ENCODE measurements around the gene SLU7. TPM values are rescaled to one million over a fixed set of nuclear protein-coding genes. Genes with fewer than 3 reads are reported as not detected.

SLU7 gene
- polyA plus RNA-seq, 1 of the 3 experiments (the other 2 are of a cell fraction): 22.3 TPM

DNA sequence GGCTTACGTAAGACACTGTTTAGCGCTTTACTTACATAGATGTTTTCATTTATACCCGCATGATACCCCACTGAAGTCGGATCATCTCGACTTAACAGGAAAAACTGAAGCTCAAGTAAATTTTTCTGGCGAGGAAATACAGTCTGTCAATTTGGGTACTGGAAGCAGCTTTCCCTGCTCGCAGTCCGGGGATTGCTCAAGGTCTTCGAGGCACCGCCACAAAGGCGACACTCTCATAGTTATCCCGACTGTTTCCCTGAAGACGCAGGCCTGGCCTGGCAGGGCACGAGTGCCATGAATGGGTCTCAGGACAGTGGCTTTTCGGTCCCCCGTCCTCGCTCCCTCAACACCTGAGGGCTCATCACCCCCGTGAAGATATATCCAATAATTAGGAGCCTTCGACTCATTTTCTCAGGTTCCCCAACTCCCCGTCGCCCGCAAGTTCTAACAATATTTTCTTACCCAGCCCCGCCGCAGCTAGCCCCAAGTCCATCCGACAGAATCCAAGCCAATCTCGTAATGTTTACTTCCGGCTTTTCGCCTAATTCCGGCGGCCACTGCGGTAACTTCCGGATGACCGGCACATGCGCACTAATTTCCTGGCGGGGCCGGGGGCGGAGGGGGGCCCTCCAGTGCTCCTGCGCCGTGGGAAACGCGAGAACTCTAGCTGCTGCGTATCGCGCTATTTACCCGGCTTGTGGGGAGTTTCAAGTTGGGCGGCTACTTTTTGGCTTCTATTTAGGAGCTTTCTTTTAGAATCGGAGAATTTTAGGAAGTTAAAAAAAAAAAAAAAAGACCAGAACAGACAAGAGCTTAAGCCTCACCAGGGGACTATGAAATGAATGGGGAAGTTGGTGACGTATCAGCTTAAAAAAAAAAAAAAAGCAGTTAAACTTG is at the start of gene SLU7 (continued):
- peak; percentile 86 for TF ChIP-seq MXI1 (IDR thresholded peaks at IDR 0.05; ENCODE audit: low read depth, low read length)
- TF ChIP-seq, protein P1, sequence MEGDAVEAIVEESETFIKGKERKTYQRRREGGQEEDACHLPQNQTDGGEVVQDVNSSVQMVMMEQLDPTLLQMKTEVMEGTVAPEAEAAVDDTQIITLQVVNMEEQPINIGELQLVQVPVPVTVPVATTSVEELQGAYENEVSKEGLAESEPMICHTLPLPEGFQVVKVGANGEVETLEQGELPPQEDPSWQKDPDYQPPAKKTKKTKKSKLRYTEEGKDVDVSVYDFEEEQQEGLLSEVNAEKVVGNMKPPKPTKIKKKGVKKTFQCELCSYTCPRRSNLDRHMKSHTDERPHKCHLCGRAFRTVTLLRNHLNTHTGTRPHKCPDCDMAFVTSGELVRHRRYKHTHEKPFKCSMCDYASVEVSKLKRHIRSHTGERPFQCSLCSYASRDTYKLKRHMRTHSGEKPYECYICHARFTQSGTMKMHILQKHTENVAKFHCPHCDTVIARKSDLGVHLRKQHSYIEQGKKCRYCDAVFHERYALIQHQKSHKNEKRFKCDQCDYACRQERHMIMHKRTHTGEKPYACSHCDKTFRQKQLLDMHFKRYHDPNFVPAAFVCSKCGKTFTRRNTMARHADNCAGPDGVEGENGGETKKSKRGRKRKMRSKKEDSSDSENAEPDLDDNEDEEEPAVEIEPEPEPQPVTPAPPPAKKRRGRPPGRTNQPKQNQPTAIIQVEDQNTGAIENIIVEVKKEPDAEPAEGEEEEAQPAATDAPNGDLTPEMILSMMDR (IDR thresholded peaks at IDR 0.05): no peak

DNA sequence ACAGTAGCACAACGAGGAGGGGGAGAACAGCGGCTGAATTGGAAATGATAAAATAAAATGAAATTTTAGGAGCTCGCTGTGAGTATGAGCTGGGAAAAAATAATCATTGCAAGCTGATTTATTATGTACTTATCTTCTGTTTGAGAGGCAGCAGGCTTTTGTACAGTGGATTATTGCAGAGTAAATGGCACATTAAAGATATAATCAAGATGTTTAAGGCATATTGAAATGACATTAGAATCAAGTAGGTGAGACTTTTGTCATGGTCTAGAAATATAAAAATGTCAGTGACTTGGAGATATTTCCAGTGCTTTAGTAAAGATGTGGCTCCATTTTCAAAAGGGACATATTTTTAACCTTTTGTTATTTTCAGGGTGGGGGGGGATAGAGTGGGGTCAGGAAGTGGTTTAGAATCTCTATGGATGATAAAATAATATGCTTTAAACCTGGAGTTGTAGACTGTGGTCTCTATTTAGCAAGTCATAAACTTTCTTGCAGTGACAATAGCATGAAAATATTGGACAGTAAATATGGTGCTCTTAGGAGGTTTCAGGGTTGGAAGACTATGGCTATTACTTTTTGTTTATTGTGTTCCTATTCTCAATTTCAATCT is 49.6 kb upstream of the SLU7 start:
- Histone ChIP-seq H3K4me3 (ENCODE audit: low read depth in 2 of 2, low read length in 1 of 2) (no peak overlapping the region), H3K27ac (ENCODE audit: low read depth in 2 of 2, low read length in 1 of 2) (peak overlapping the region in 1 of 2 experiments; percentile 54; a peak in 2 of 4 replicates), H2AFZ (ENCODE audit: low read depth) (peak overlapping the region; percentile 49), H3K4me1 (ENCODE audit: control insufficient read depth in 1 of 2, insufficient read depth in 2 of 2, low read depth in 1 of 2, low read length in 1 of 2) (peaks cover 0 to 19% of the 10 kb centered on the region in 2 experiments; a peak in 3 of 4 replicates), H3K9me3 (no peaks in the 10 kb centered on the region), H3K27me3 (ENCODE audit: insufficient read depth) (no peaks in the 10 kb centered on the region), H3K9me2 (no peaks in the 10 kb centered on the region), H3K79me2 (ENCODE audit: insufficient read depth) (no peaks in the 10 kb centered on the region), H3K36me3 (replicated peaks in 1 of 2; ENCODE audit: control insufficient read depth in 1 of 2, insufficient read depth in 2 of 2, low read length in 1 of 2) (no peaks in the 10 kb centered on the region), H3K9ac (no peak overlapping the region; the same call in 1 of the 2 replicates), H4K20me1 (ENCODE audit: insufficient read depth) (no peaks in the 10 kb centered on the region), H3F3A (replicated peaks; ENCODE audit: insufficient read depth) (peaks cover 12% of the 10 kb centered on the region), H3K4me2 (peak overlapping the region; percentile 43; the same call in 1 of the 2 replicates)
- TF ChIP-seq TCF12 (IDR thresholded peaks at IDR 0.05) (no peak), SIN3A (IDR thresholded peaks at IDR 0.05; ENCODE audit: borderline replicate concordance, low read depth, low read length) (no peak), YY1 (IDR thresholded peaks at IDR 0.05; ENCODE audit: low read depth) (no peak), JUND (IDR thresholded peaks at IDR 0.05) (no peak), RCOR1 (IDR thresholded peaks at IDR 0.05; ENCODE audit: low read length) (no peak), MXI1 (IDR thresholded peaks at IDR 0.05; ENCODE audit: low read depth, low read length) (no peak), EP300 (IDR thresholded peaks at IDR 0.05; ENCODE audit: borderline replicate concordance in 1 of 2, low read depth in 1 of 2, low read length in 1 of 2) (no peak), RFX5 (IDR thresholded peaks at IDR 0.05; ENCODE audit: low read length) (no peak), ELF1 (IDR thresholded peaks at IDR 0.05) (no peak), FOSL2 (IDR thresholded peaks at IDR 0.05; ENCODE audit: borderline replicate concordance, low read depth) (no peak), EZH2phosphoT487 (IDR thresholded peaks at IDR 0.05; ENCODE audit: borderline replicate concordance, low read depth) (no peak)
- TF ChIP-seq, protein P1 (IDR thresholded peaks at IDR 0.05): no peak
- TF ChIP-seq, protein P2, sequence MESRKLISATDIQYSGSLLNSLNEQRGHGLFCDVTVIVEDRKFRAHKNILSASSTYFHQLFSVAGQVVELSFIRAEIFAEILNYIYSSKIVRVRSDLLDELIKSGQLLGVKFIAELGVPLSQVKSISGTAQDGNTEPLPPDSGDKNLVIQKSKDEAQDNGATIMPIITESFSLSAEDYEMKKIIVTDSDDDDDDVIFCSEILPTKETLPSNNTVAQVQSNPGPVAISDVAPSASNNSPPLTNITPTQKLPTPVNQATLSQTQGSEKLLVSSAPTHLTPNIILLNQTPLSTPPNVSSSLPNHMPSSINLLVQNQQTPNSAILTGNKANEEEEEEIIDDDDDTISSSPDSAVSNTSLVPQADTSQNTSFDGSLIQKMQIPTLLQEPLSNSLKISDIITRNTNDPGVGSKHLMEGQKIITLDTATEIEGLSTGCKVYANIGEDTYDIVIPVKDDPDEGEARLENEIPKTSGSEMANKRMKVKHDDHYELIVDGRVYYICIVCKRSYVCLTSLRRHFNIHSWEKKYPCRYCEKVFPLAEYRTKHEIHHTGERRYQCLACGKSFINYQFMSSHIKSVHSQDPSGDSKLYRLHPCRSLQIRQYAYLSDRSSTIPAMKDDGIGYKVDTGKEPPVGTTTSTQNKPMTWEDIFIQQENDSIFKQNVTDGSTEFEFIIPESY (IDR thresholded peaks at IDR 0.05; ENCODE audit: borderline replicate concordance, low read depth): no peak
- TF ChIP-seq, protein P3, sequence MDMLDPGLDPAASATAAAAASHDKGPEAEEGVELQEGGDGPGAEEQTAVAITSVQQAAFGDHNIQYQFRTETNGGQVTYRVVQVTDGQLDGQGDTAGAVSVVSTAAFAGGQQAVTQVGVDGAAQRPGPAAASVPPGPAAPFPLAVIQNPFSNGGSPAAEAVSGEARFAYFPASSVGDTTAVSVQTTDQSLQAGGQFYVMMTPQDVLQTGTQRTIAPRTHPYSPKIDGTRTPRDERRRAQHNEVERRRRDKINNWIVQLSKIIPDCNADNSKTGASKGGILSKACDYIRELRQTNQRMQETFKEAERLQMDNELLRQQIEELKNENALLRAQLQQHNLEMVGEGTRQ (IDR thresholded peaks at IDR 0.05; ENCODE audit: borderline replicate concordance, low read depth, low read length): no peak
- TF ChIP-seq, protein P4, sequence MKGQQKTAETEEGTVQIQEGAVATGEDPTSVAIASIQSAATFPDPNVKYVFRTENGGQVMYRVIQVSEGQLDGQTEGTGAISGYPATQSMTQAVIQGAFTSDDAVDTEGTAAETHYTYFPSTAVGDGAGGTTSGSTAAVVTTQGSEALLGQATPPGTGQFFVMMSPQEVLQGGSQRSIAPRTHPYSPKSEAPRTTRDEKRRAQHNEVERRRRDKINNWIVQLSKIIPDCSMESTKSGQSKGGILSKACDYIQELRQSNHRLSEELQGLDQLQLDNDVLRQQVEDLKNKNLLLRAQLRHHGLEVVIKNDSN (IDR thresholded peaks at IDR 0.05; ENCODE audit: borderline replicate concordance, low read depth): no peak
- TF ChIP-seq, protein P5, sequence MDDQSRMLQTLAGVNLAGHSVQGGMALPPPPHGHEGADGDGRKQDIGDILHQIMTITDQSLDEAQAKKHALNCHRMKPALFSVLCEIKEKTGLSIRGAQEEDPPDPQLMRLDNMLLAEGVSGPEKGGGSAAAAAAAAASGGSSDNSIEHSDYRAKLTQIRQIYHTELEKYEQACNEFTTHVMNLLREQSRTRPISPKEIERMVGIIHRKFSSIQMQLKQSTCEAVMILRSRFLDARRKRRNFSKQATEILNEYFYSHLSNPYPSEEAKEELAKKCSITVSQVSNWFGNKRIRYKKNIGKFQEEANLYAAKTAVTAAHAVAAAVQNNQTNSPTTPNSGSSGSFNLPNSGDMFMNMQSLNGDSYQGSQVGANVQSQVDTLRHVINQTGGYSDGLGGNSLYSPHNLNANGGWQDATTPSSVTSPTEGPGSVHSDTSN (IDR thresholded peaks at IDR 0.05): no peak
- no peak for DNase-seq
- ChIA-PET CTCF (interaction anchor here (1.4 to 4.3 kb wide), 2 partner anchors 14 to 30 kb away, joined by 3 to 29 read pairs; no protein-coding TSS in a partner anchor), POLR2A (no interaction called here)
- 73% methylated on average over 3 of the region's 3 CpGs for WGBS (ENCODE audit: low lambda C conversion rate)
